OCI-LY3 (cell line): ENCODE data around the gene ADRB1.

ENCODE experiments used
- EZH2phosphoT487 ChIP-seq: fragments of 200-600 bp; shearing (Covaris generic); IDR thresholded peaks from 2 replicates; pipeline ENCODE4 v1.6.1; 2018; ENCODE audit warnings: antibody characterized with exemption, mixed run types, low read depth
- TF ChIP-seq, protein P1 (sequence below): fragments of 200-600, 300-600 bp; sonication (generic); IDR thresholded peaks from 2 replicates; pipeline ENCODE4 v1.5.1; 2014; ENCODE audit warnings: antibody characterized with exemption, low read length, low read depth

DNA sequence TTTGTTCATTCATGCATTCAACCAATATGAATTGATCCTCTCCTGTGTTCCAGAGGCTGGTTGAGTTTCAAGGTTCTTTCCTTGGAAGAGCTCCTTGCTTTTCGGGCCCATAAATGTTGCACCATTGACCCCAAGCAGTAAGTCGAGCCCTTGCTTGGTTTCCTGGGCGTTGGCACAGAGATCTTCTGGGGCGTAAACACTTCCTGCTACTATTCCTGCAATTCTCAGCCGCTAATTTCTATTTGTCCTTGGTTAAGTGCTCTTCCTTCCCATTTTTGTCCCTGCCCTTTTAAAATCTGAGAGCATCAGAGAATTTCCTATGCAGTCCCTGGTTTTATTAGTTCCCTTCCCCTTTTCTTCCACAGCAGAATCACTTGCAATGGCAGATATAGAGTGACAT, 44.1 kb upstream of the ADRB1 start:
- TF ChIP-seq EZH2phosphoT487, result no peak
- TF ChIP-seq, protein P1, sequence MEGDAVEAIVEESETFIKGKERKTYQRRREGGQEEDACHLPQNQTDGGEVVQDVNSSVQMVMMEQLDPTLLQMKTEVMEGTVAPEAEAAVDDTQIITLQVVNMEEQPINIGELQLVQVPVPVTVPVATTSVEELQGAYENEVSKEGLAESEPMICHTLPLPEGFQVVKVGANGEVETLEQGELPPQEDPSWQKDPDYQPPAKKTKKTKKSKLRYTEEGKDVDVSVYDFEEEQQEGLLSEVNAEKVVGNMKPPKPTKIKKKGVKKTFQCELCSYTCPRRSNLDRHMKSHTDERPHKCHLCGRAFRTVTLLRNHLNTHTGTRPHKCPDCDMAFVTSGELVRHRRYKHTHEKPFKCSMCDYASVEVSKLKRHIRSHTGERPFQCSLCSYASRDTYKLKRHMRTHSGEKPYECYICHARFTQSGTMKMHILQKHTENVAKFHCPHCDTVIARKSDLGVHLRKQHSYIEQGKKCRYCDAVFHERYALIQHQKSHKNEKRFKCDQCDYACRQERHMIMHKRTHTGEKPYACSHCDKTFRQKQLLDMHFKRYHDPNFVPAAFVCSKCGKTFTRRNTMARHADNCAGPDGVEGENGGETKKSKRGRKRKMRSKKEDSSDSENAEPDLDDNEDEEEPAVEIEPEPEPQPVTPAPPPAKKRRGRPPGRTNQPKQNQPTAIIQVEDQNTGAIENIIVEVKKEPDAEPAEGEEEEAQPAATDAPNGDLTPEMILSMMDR, result no peak
